GM19397 (cell line): ENCODE results near the gene RNASET2.
A peak's percentile ranks its signal among the peaks of the same experiment; 100 is the strongest.

Source experiments
- ATAC-seq: cut with Tn5 transposase; IDR thresholded peaks from one replicate; pipeline ENCODE4 v1.9.1; 2021; ENCODE audit warnings: mild to moderate bottlenecking, moderate library complexity; ENCODE audit not compliant: unreplicated experiment

The RNASET2 gene

DNA sequence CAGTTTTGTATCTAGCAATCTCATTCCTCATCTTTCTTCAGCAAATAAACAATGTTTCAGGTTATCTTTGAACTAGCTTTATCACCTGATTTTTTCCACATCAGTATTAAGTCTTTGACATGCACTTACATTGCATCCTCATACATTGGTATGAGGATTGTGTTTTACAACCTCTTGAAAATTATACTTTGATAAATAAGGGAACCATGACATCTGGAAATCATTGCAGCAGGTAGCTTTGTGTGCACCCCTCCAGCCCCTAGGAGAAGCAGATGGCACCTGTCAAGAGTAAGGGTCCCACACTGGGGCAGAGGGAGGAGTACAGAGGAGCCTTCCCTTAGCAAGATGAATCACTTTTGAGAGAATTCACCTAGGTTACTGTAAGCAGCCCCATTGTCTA is 13.7 kb upstream of the RNASET2 start:
- no peak for ATAC-seq

- no peak for ATAC-seq
Observed at GRCh38 chr6:166969390-166970002, 13.1 kb upstream of the RNASET2 start.

DNA sequence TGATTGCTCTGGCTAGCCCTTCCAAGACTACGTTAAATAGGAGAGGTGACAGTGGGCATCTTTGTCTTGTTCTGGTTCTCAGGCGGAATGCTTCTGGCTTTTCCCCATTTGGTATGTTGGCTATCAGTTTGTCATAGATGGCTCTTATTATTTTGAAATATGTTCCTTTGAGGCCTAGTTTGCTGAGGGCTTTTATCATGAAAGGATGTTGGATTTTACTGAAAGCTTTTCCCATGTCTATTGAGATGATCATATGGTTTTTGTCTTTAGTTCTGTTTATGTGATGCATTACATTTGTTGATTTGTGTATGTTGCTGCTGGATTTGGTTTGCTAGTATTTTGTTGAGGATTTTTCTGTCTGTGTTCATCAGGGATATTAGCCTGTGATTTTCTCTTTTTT is 9.9 kb upstream of the RNASET2 start:
- ATAC-seq: no peak

DNA sequence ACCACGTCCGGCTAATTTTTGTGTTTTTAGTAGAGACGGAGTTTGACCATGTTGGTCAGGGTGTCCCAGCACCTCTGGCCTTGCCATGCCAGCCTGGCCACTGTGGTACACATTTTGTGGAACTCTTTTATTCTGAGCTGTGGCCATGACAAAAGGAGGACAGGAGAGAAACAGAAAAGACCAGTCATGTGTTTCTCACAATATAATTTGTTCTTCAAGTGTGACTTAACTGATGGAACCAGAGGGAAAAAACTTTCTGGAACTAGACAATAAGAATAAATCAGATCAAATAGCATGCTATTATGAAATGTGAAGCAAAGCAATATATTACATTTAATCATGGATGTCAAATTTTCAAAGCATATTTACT is 4.2 kb upstream of the RNASET2 start:
- no peak for ATAC-seq

GRCh38 chr6:166959911-166960608 is 3.7 kb upstream of the RNASET2 start:
- ATAC-seq: no peak

GRCh38 chr6:166958926-166959861 is 2.8 kb upstream of the RNASET2 start:
- ATAC-seq: no peak

GRCh38 chr6:166957805-166958076 is 1.4 kb upstream of the RNASET2 start:
- no peak for ATAC-seq

- ATAC-seq: peak; percentile 26
Observed at GRCh38 chr6:166957087-166957804, 896 bp upstream of the RNASET2 start.

- ATAC-seq: peak; percentile 2
Observed at GRCh38 chr6:166955865-166956443, 396 bp downstream of the RNASET2 start.

DNA sequence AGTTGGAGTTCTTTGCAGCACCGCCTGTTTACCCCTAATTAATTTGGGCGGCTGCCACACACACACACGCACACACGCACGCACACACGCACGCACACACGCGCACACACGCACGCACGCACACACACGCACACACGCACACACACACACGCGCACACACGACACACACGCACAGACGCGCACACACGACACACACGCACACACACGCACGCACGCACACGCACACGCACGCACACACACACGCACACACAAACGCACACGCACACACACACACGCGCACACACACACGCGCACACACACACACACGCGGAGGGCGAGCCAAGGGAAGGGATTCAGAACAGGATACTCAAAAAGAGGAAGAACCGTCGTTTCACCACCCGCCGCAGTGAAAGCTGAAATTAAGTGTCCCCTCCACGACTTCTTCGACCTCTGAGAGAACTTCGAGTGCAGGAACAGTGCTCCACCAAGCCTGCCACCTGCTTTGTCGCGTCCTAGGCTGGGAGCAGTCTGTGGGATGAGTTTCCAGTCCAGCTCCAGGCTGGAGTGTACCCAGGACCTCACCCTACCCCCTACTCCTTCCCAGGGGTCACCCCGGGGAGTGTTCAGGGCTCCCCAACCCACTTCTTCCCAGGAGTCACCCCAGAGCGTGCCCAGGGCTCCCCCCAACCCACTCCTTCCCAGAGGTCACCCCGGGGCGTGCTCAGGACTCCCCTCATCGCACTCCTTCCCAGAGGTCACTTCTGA is 1.1 kb downstream of the RNASET2 start:
- ATAC-seq: no peak

DNA sequence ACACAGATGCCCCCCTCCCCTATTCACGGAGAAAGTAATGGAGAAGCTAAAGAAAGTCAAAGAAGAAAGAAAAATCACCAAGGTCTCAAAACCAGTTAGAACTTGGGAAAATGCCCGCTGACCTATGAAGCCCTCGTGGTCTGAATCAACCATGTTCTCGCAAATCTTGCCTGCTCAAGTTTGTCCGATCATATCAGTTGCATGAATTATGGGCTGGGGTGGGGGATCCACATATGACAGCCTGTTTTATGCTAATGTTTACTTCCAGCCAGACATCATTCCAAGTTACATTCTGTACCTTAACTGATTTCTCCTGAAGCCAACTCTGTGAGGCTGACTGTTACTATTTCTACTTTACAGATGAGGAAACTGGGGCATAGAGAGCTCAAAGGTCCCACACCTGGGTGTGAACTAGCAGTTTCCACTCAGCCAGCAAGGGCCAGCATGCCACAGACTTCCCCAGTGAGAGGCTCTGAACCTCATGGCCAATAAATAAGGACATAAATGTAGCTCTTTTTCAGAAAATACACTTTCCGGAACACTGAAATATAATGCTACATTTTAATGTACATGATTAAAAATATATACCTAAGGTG is 2.1 kb downstream of the RNASET2 start:
- ATAC-seq: no peak

GRCh38 chr6:166952567-166953486 is 3.5 kb downstream of the RNASET2 start:
- no peak for ATAC-seq

DNA sequence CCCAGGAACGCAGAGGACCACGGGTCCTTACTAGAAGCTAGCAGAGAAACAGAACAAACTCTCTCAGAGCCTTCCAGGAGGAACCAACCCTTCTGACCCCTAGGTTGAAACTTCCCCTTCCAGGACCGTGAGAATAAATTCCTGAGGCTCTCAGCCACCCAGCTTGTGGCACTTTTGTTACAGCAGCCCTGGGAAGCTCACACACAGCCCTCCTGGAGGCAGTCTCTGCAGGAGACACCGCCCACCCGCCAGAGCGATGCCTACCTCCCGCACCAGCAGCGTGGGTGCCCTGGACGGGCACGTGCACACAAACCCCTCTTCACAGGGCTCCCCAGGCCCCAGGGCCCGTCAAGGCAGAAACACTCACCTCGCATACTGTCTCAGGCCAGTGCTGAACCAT is 4.2 kb downstream of the RNASET2 start:
- no peak for ATAC-seq

GRCh38 chr6:166951670-166952060 is 4.7 kb downstream of the RNASET2 start:
- ATAC-seq: no peak

DNA sequence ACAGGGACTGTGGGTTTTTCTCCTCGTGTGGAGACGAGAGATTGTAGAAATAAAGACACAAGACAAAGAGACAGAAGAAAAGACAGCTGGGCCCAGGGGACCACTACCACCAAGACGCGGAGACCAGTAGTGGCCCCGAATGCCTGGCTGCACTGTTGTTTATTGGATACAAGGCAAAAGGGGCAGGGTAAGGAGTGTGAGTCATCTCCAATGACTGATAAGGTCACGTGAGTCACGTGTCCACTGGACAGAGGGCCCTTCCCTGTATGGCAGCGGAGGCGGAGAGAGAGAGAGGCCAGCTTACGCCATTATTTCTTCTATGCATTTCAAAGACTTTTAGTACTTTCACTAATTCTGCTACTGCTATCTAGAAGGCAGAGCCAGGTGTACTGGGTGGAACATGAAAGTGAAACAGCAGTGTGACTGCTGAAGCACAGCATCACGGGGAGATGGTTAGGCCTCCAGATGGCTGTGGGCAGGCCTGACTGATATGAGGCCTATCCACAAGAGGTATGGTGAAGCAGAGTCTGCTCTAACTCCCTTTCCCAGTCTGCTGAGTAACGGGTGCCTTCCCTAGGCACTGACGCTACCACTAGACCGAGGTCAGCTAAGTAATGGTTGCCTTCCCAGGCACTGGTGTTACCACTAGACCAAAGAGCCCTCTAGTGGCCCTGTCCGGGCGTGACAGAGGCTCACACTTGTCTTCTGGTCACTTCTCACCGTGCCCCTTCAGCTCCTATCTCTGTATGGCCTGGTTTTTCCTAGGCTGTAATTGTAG is 5.3 kb downstream of the RNASET2 start:
- ATAC-seq: peak; percentile 90

- peak; percentile 36 for ATAC-seq
Observed at GRCh38 chr6:166950443-166950821, 5.9 kb downstream of the RNASET2 start.

DNA sequence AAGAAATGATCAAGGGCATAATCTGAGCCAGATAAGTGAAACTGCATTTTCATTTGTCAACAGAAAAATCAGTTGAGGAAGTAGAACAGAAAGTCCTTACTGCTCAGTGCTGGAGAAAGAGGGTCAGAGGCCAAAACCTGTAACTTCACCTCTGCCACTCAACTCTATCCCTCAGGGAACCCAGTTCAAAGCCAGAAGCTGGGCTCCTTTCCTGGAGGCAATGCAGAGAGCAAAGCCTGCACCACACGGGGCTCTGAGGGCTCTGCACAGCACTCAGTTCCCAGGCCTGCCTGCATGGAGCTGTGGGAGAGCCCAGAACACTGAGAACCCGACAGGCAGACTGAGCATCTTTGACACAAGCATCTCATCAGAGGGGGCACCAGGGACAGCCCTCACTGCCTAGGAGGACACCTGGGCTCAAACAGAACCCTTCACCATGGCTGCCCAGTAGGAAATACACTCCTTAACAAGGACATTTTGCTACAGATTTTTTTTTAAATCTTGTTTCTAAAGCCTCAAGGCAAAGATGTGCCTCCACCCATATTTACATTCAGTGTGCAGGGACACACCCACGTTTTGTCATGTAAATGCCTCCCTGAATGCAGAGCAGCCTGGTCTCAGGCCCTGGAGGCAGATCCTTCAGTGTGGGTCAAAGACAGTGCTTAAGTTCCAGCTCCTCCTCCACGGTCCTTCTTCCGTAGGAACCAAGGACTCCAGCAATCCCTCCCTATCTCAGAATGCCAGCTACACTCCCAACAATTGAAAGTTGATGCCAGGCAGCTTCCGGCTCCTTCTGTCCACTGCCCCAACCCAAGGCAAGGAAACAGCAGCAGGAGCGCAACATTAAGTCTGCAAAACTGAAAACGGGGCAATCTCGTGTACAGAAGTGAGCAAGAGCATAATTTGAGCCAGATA is 6.6 kb downstream of the RNASET2 start:
- no peak for ATAC-seq
